Measurements from ENCODE around the gene AHI1.
A peak's percentile ranks its signal among the peaks of the same experiment; 100 is the strongest.

AHI1 gene

GRCh38 chr6:135267085-135267484, 230.5 kb downstream of the AHI1 start:
- peak overlapping the region; percentile 58 for H3K4me2 ChIP-seq
- no peaks in the 10 kb centered on the region for H3K36me3 ChIP-seq (ENCODE audit: insufficient read depth)
- no peaks in the 10 kb centered on the region for H4K20me1 ChIP-seq (ENCODE audit: insufficient read depth)
- H3K27ac ChIP-seq, result peak overlapping the region; percentile 69
- peaks cover 64% of the 10 kb centered on the region for H3K4me1 ChIP-seq (ENCODE audit: low read depth, poor library complexity, severe bottlenecking)
- peak overlapping the region; percentile 28; the same call in 1 of the 2 replicates for H3K9ac ChIP-seq
- H2AFZ ChIP-seq (ENCODE audit: low read depth), result peak overlapping the region; percentile 42
- no peak for TF ChIP-seq CTCF (conservative IDR thresholded peaks at IDR 0.05; ENCODE audit: low read depth, low read length)
- H3K27me3 ChIP-seq (ENCODE audit: insufficient read depth, low read depth), result no peaks in the 10 kb centered on the region
- H3K79me2 ChIP-seq (ENCODE audit: insufficient read depth, low read depth), result no peaks in the 10 kb centered on the region
- no peak overlapping the region for H3K4me3 ChIP-seq (IDR thresholded peaks at IDR 0.05; ENCODE audit: insufficient read depth, low read depth, low read length)

- Histone ChIP-seq H2AFZ (ENCODE audit: low read depth) (peak overlapping the region; percentile 42), H3K27me3 (ENCODE audit: insufficient read depth, low read depth) (no peaks in the 10 kb centered on the region), H3K4me2 (peak overlapping the region; percentile 58), H3K4me1 (ENCODE audit: low read depth, poor library complexity, severe bottlenecking) (peaks cover 64% of the 10 kb centered on the region), H3K4me3 (IDR thresholded peaks at IDR 0.05; ENCODE audit: insufficient read depth, low read depth, low read length) (no peak overlapping the region), H3K36me3 (ENCODE audit: insufficient read depth) (no peaks in the 10 kb centered on the region), H3K79me2 (ENCODE audit: insufficient read depth, low read depth) (no peaks in the 10 kb centered on the region), H4K20me1 (ENCODE audit: insufficient read depth) (no peaks in the 10 kb centered on the region), H3K9ac (peak overlapping the region; percentile 28; the same call in 1 of the 2 replicates), H3K27ac (peak overlapping the region; percentile 69)
- TF ChIP-seq CTCF (conservative IDR thresholded peaks at IDR 0.05; ENCODE audit: low read depth, low read length), result no peak
Measured at GRCh38 chr6:135266675-135267074, 230.9 kb downstream of the AHI1 start.

GRCh38 chr6:135265278-135265677, 232.3 kb downstream of the AHI1 start:
- H3K27me3 ChIP-seq (ENCODE audit: insufficient read depth, low read depth), result no peaks in the 10 kb centered on the region
- H3K4me3 ChIP-seq (IDR thresholded peaks at IDR 0.05; ENCODE audit: insufficient read depth, low read depth, low read length), result no peak overlapping the region
- H3K4me2 ChIP-seq, result no peak overlapping the region
- no peak for TF ChIP-seq CTCF (conservative IDR thresholded peaks at IDR 0.05; ENCODE audit: low read depth, low read length)
- no peaks in the 10 kb centered on the region for H3K79me2 ChIP-seq (ENCODE audit: insufficient read depth, low read depth)
- no peak overlapping the region for H2AFZ ChIP-seq (ENCODE audit: low read depth)
- no peaks in the 10 kb centered on the region for H3K36me3 ChIP-seq (ENCODE audit: insufficient read depth)
- no peaks in the 10 kb centered on the region for H4K20me1 ChIP-seq (ENCODE audit: insufficient read depth)
- peaks cover 51% of the 10 kb centered on the region for H3K4me1 ChIP-seq (ENCODE audit: low read depth, poor library complexity, severe bottlenecking)
- H3K27ac ChIP-seq, result no peak overlapping the region
- no peak overlapping the region for H3K9ac ChIP-seq

- no peaks in the 10 kb centered on the region for H3K79me2 ChIP-seq (ENCODE audit: insufficient read depth, low read depth)
- peaks cover 31% of the 10 kb centered on the region for H3K4me1 ChIP-seq (ENCODE audit: low read depth, poor library complexity, severe bottlenecking)
- no peaks in the 10 kb centered on the region for H4K20me1 ChIP-seq (ENCODE audit: insufficient read depth)
- no peak for TF ChIP-seq CTCF (conservative IDR thresholded peaks at IDR 0.05; ENCODE audit: low read depth, low read length)
- no peak overlapping the region for H3K4me2 ChIP-seq
- H3K4me3 ChIP-seq (IDR thresholded peaks at IDR 0.05; ENCODE audit: insufficient read depth, low read depth, low read length), result no peak overlapping the region
- no peak overlapping the region for H3K27ac ChIP-seq
- H3K9ac ChIP-seq, result no peak overlapping the region
- H2AFZ ChIP-seq (ENCODE audit: low read depth), result no peak overlapping the region
- H3K36me3 ChIP-seq (ENCODE audit: insufficient read depth), result no peaks in the 10 kb centered on the region
- no peaks in the 10 kb centered on the region for H3K27me3 ChIP-seq (ENCODE audit: insufficient read depth, low read depth)
Measured at GRCh38 chr6:135261872-135262725, 235.4 kb downstream of the AHI1 start.

All from KMS-11 (cell line).